ENCODE data around the gene TRAPPC2B. TPM values are rescaled to one million over a fixed set of nuclear protein-coding genes. Genes with fewer than 3 reads are reported as not detected.

The TRAPPC2B gene
- total and polyA plus RNA-seq, 2 of the 13 experiments (the other 11 are each of a cell fraction or from before 2014, with no cell fraction given): 13.3 to 17.7 TPM

- TF ChIP-seq TRAFD1 (CRISPR knock-in tag; IDR thresholded peaks at IDR 0.05; ENCODE audit: borderline replicate concordance) (no peak), ATAD3A (CRISPR knock-in tag; IDR thresholded peaks at IDR 0.05) (no peak), RAD51 (IDR thresholded peaks at IDR 0.05; ENCODE audit: borderline replicate concordance) (no peak), BRD4 (CRISPR knock-in tag; IDR thresholded peaks at IDR 0.05) (no peak), ZNF780A (CRISPR knock-in tag; IDR thresholded peaks at IDR 0.05) (no peak), E2F2 (CRISPR knock-in tag; IDR thresholded peaks at IDR 0.05; ENCODE audit: borderline replicate concordance) (no peak), ZNF318 (CRISPR knock-in tag; IDR thresholded peaks at IDR 0.05) (no peak), ZNF468 (CRISPR knock-in tag; IDR thresholded peaks at IDR 0.05) (no peak), IRX3 (CRISPR knock-in tag; IDR thresholded peaks at IDR 0.05; ENCODE audit: borderline replicate concordance, low read depth) (no peak), PHF20 (CRISPR knock-in tag; IDR thresholded peaks at IDR 0.05) (no peak), SNAPC4 (CRISPR knock-in tag; IDR thresholded peaks at IDR 0.05) (no peak), SPEN (CRISPR knock-in tag; IDR thresholded peaks at IDR 0.05; ENCODE audit: low read depth) (no peak)
Measured at GRCh38 chr19:57366776-57367175, 3.4 kb downstream of the TRAPPC2B start (continued).
